ENCODE results near the gene TLCD3A.

Gene TLCD3A

GRCh38 chr17:732902-733720 lies 715 bp downstream of the TLCD3A start:
- H3K9me3 ChIP-seq (ENCODE audit: insufficient read depth, low read depth, low read length), result no peaks in the 10 kb centered on the region
- H4K20me1 ChIP-seq (ENCODE audit: insufficient read depth, low read length, poor library complexity, severe bottlenecking), result peaks cover 3% of the 10 kb centered on the region
- peak overlapping the region; percentile 75 for H3K9ac ChIP-seq (ENCODE audit: low read depth, low read length, poor library complexity, severe bottlenecking)
- peak overlapping the region; percentile 88 for H3K4me3 ChIP-seq (ENCODE audit: low read length, poor library complexity, severe bottlenecking)
- H3K36me3 ChIP-seq (ENCODE audit: insufficient read depth, low read length), result no peaks in the 10 kb centered on the region
- H3K27me3 ChIP-seq (ENCODE audit: insufficient read depth, low read length, poor library complexity, severe bottlenecking), result no peaks in the 10 kb centered on the region
- H3K9me2 ChIP-seq (replicated peaks; ENCODE audit: low read depth, low read length), result no peaks in the 10 kb centered on the region
- no peak for TF ChIP-seq CTCF (conservative IDR thresholded peaks at IDR 0.05; ENCODE audit: low read length)
- no peak for TF ChIP-seq EZH2phosphoT487 (IDR thresholded peaks at IDR 0.05; ENCODE audit: borderline replicate concordance)
- H3F3A ChIP-seq (ENCODE audit: low read depth), result no peaks in the 10 kb centered on the region
- H2AFZ ChIP-seq (ENCODE audit: low read length), result peak overlapping the region; percentile 55
- peaks cover 51% of the 10 kb centered on the region for H3K79me2 ChIP-seq (ENCODE audit: insufficient read depth, low read length)
- H3K4me1 ChIP-seq (ENCODE audit: insufficient read depth, low read length, poor library complexity, severe bottlenecking), result peaks cover 48% of the 10 kb centered on the region
- peak overlapping the region; percentile 92 for H3K4me2 ChIP-seq (ENCODE audit: low read depth, low read length, poor library complexity, severe bottlenecking)

GRCh38 chr17:733743-734142 lies 1.3 kb downstream of the TLCD3A start:
- Histone ChIP-seq H3K4me3 (ENCODE audit: low read length, poor library complexity, severe bottlenecking) (peak overlapping the region; percentile 88), H3K4me1 (ENCODE audit: insufficient read depth, low read length, poor library complexity, severe bottlenecking) (peaks cover 48% of the 10 kb centered on the region), H3K9me3 (ENCODE audit: insufficient read depth, low read depth, low read length) (no peaks in the 10 kb centered on the region), H3F3A (ENCODE audit: low read depth) (no peaks in the 10 kb centered on the region), H3K9ac (ENCODE audit: low read depth, low read length, poor library complexity, severe bottlenecking) (peak overlapping the region; percentile 75), H2AFZ (ENCODE audit: low read length) (no peak overlapping the region), H3K27me3 (ENCODE audit: insufficient read depth, low read length, poor library complexity, severe bottlenecking) (no peaks in the 10 kb centered on the region), H4K20me1 (ENCODE audit: insufficient read depth, low read length, poor library complexity, severe bottlenecking) (peaks cover 3% of the 10 kb centered on the region), H3K79me2 (ENCODE audit: insufficient read depth, low read length) (peaks cover 51% of the 10 kb centered on the region), H3K36me3 (ENCODE audit: insufficient read depth, low read length) (peaks cover 5% of the 10 kb centered on the region; the same call in 1 of the 2 replicates), H3K9me2 (replicated peaks; ENCODE audit: low read depth, low read length) (no peaks in the 10 kb centered on the region), H3K4me2 (ENCODE audit: low read depth, low read length, poor library complexity, severe bottlenecking) (peak overlapping the region; percentile 92)
- no peak for TF ChIP-seq CTCF (conservative IDR thresholded peaks at IDR 0.05; ENCODE audit: low read length)
- TF ChIP-seq EZH2phosphoT487 (IDR thresholded peaks at IDR 0.05; ENCODE audit: borderline replicate concordance), result no peak

DNA sequence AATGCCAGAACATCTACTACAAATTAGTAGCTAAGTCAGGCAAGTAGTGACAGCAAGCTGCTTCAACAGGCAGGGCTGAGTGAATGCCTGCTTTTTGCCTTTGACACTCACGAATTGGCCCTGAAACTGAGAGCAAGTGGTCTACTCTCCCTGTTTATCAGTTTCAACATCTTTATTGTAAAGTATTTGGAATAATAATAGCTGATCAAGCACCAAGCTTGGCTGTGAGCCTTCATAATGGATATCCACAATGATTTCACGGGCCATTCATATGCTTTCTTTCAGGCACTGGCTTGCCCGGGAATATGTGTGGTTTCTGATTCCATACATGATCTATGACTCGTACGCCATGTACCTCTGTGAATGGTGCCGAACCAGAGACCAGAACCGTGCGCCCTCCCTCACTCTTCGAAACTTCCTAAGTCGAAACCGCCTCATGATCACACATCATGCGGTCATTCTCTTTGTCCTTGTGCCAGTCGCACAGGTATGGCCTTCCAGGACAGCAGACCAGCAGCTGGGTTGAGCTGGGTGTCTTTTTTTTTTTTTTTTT lies 5.2 kb downstream of the TLCD3A start:
- no peak overlapping the region for H3K9ac ChIP-seq (ENCODE audit: low read depth, low read length, poor library complexity, severe bottlenecking)
- peaks cover 51% of the 10 kb centered on the region for H3K79me2 ChIP-seq (ENCODE audit: insufficient read depth, low read length)
- H3K4me2 ChIP-seq (ENCODE audit: low read depth, low read length, poor library complexity, severe bottlenecking), result no peak overlapping the region
- no peaks in the 10 kb centered on the region for H3K27me3 ChIP-seq (ENCODE audit: insufficient read depth, low read length, poor library complexity, severe bottlenecking)
- H2AFZ ChIP-seq (ENCODE audit: low read length), result no peak overlapping the region
- peaks cover 3% of the 10 kb centered on the region for H4K20me1 ChIP-seq (ENCODE audit: insufficient read depth, low read length, poor library complexity, severe bottlenecking)
- H3K9me3 ChIP-seq (ENCODE audit: insufficient read depth, low read depth, low read length), result no peaks in the 10 kb centered on the region
- peaks cover 34% of the 10 kb centered on the region for H3K4me1 ChIP-seq (ENCODE audit: insufficient read depth, low read length, poor library complexity, severe bottlenecking)
- H3K4me3 ChIP-seq (ENCODE audit: low read length, poor library complexity, severe bottlenecking), result no peak overlapping the region
- H3K36me3 ChIP-seq (ENCODE audit: insufficient read depth, low read length), result peaks cover 22% of the 10 kb centered on the region; the same call in 1 of the 2 replicates
- TF ChIP-seq CTCF (conservative IDR thresholded peaks at IDR 0.05; ENCODE audit: low read length) (no peak), EZH2phosphoT487 (IDR thresholded peaks at IDR 0.05; ENCODE audit: borderline replicate concordance) (no peak)
- no peaks in the 10 kb centered on the region for H3F3A ChIP-seq (ENCODE audit: low read depth)
- H3K9me2 ChIP-seq (replicated peaks; ENCODE audit: low read depth, low read length), result no peaks in the 10 kb centered on the region

Measured in Loucy (cell line).